Skeletal muscle tissue (tissue), 4 donors: ENCODE results near the gene LIN7A. TPM values are rescaled to one million over a fixed set of nuclear protein-coding genes. Genes with fewer than 3 reads are reported as not detected.
A peak's percentile ranks its signal among the peaks of the same experiment; 100 is the strongest.

Experiments used
- H3K27ac ChIP-seq: one replicate; pipeline ENCODE4 v1.7.0; 2013; ENCODE audit warnings: mild to moderate bottlenecking, low read depth, low read length, inconsistent platforms
- H3K27me3 ChIP-seq, 3 donors: one replicate each; pipeline ENCODE4 v1.7.0; 2013; ENCODE audit warnings: low read length in 3 of 3; ENCODE audit not compliant: control insufficient read depth in 3 of 3, insufficient read depth in 3 of 3
- H3K36me3 ChIP-seq, 3 donors: one replicate each; pipeline ENCODE4 v1.7.0; 2013; ENCODE audit warnings: low read length in 3 of 3; ENCODE audit not compliant: control insufficient read depth in 3 of 3, insufficient read depth in 3 of 3
- H3K4me1 ChIP-seq, 3 donors: one replicate each; pipeline ENCODE4 v1.7.0; 2013; ENCODE audit warnings: low read length in 3 of 3, mild to moderate bottlenecking in 3 of 3; ENCODE audit not compliant: control insufficient read depth in 3 of 3, insufficient read depth in 3 of 3
- H3K4me3 ChIP-seq, 3 donors: one replicate each; pipeline ENCODE4 v1.7.0; 2013; ENCODE audit warnings: low read length in 3 of 3
- H3K9ac ChIP-seq, 3 donors: one replicate each; pipeline ENCODE4 v1.7.0; 2013; ENCODE audit warnings: low read length in 3 of 3, mild to moderate bottlenecking in 3 of 3, moderate library complexity in 2 of 3, low read depth in 1 of 3
- H3K9me3 ChIP-seq, 3 donors: one replicate each; pipeline ENCODE4 v1.7.0; 2013; ENCODE audit warnings: low read length in 3 of 3; ENCODE audit not compliant: control insufficient read depth in 3 of 3
- total RNA-seq: library from RNA; depleted of rRNA; stranded (reverse); fragments of >200 nt; gene quantifications from one replicate; pipeline ENCODE4 v1.2.3, GENCODE V29; 2014
- donor health status: Osteomylitis.

The LIN7A gene
- total RNA-seq, 1 donor from 2014 or later: 1.6 TPM

DNA sequence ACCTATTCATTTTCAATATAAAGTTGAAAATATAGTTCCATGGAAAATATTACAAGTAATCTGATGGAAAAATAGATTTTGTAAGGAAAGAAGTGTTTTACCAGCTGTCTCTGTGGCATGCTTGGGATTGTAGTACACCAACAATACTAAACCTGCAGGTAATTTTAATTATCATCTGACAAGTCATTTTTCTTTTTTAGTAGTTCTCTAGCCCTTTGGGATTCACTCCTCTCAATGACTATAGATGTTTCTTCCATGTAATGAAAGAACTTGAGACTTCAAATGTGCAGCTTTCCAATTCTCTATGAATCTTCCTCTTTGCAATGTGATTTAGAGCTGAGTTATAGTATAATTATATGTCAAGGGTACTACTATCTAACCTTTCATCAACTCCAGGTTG, 14.7 kb upstream of the LIN7A start:
- no peaks in the 10 kb centered on the region for H3K4me1 ChIP-seq
- no peak overlapping the region for H3K9ac ChIP-seq
- no peaks in the 10 kb centered on the region for H3K27me3 ChIP-seq
- H3K9me3 ChIP-seq: no peaks in the 10 kb centered on the region
- H3K36me3 ChIP-seq: no peaks in the 10 kb centered on the region
- H3K27ac ChIP-seq: no peak overlapping the region
- no peak overlapping the region for H3K4me3 ChIP-seq

- Histone ChIP-seq H3K36me3 (no peaks in the 10 kb centered on the region), H3K27me3 (no peaks in the 10 kb centered on the region), H3K4me1 (no peaks in the 10 kb centered on the region), H3K9me3 (no peaks in the 10 kb centered on the region), H3K9ac (no peak overlapping the region), H3K4me3 (no peak overlapping the region), H3K27ac (no peak overlapping the region)
Measured at GRCh38 chr12:80946591-80946990, 8.9 kb upstream of the LIN7A start.

GRCh38 chr12:80943338-80943737, 5.6 kb upstream of the LIN7A start:
- Histone ChIP-seq H3K36me3 (no peaks in the 10 kb centered on the region), H3K9ac (no peak overlapping the region), H3K4me3 (no peak overlapping the region), H3K27me3 (no peaks in the 10 kb centered on the region), H3K4me1 (no peaks in the 10 kb centered on the region), H3K27ac (no peak overlapping the region), H3K9me3 (no peaks in the 10 kb centered on the region)

DNA sequence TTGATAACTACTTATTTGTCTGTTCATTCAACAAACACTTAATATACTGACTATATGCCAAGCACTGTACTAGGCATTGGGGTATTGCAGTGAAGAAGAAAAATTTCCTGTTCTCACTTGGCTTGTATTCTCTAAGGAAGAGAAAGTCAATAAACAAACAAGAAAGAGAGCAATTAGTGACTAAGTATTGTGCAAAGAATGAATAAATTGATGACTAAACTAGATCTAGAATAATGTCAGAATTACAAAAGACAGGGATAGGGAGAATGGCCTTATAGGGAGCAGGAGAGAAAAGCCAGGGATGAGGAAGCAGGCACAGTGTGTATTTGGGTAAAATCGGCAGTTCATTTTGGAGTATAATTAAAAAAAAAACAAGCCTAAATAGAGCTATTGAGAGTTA, 4.2 kb upstream of the LIN7A start:
- no peak overlapping the region for H3K9ac ChIP-seq
- H3K4me1 ChIP-seq: peaks cover 0 to 2% (median 2%) of the 10 kb centered on the region in 3 donors
- H3K27me3 ChIP-seq: peaks cover 0 to 2% (median 0%) of the 10 kb centered on the region in 3 donors
- H3K4me3 ChIP-seq: no peak overlapping the region
- H3K27ac ChIP-seq: no peak overlapping the region
- no peaks in the 10 kb centered on the region for H3K9me3 ChIP-seq
- H3K36me3 ChIP-seq: no peaks in the 10 kb centered on the region

DNA sequence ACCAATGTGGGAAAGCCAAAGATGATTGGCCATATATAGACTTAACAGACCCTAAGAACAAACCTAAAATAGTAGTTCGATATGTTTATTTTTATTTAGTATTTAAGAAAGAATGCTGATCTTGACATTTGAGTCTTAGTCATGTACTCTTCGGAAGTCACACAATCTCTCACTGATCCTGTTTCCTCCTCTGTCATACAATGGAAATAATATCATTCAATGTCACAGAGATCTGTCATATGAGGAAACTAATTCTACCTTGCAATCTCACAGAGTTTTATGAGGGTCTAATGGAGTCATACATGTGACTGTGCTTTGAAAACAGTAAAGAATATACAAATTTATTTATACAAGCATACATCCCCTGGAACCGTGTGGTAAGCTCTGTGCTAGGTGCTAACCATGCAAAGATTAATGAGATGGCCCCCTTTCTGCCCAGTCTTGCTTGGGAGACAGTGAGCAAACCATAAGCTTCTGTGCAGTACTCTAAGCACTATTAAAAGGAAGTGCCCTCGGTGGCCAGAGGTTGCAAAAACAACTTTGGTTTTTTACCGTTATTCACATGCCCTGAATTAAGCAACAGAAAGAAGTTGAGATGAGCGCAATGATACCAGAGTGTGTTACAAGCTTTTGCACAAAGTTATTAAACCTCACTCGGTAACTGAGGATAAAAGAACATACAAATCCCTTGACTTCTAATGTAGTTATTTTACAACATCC, 1.7 kb upstream of the LIN7A start:
- no peaks in the 10 kb centered on the region for H3K9me3 ChIP-seq
- peaks cover 2 to 8% (median 6%) of the 10 kb centered on the region in 3 donors for H3K4me1 ChIP-seq
- H3K36me3 ChIP-seq: no peaks in the 10 kb centered on the region
- no peak overlapping the region for H3K9ac ChIP-seq
- no peak overlapping the region for H3K27ac ChIP-seq
- no peak overlapping the region for H3K4me3 ChIP-seq
- H3K27me3 ChIP-seq: peaks cover 0 to 2% (median 0%) of the 10 kb centered on the region in 3 donors

DNA sequence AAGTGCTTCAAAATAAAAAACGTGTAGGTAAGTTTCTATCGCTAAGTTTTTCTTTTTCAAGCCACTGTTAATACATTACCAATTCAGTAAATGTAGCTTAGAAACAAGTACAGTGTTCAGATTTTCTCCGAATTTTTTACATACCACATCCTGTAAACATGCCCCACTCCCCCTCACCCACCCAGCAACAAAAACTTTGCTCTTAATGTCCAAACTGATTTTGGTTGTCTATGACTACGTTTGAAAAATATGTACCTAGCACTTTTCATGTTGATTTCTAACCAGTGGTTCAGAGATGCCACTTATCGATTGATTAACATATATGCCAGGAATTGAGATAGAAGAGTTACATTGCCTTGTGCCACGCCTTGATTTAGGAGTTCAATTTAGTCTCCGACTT, 663 bp upstream of the LIN7A start:
- Histone ChIP-seq H3K27me3 (peaks cover 0 to 2% (median 0%) of the 10 kb centered on the region in 3 donors), H3K4me3 (no peak overlapping the region), H3K9ac (no peak overlapping the region), H3K36me3 (no peaks in the 10 kb centered on the region), H3K9me3 (no peaks in the 10 kb centered on the region), H3K4me1 (peaks cover 2 to 8% (median 6%) of the 10 kb centered on the region in 3 donors), H3K27ac (no peak overlapping the region)

DNA sequence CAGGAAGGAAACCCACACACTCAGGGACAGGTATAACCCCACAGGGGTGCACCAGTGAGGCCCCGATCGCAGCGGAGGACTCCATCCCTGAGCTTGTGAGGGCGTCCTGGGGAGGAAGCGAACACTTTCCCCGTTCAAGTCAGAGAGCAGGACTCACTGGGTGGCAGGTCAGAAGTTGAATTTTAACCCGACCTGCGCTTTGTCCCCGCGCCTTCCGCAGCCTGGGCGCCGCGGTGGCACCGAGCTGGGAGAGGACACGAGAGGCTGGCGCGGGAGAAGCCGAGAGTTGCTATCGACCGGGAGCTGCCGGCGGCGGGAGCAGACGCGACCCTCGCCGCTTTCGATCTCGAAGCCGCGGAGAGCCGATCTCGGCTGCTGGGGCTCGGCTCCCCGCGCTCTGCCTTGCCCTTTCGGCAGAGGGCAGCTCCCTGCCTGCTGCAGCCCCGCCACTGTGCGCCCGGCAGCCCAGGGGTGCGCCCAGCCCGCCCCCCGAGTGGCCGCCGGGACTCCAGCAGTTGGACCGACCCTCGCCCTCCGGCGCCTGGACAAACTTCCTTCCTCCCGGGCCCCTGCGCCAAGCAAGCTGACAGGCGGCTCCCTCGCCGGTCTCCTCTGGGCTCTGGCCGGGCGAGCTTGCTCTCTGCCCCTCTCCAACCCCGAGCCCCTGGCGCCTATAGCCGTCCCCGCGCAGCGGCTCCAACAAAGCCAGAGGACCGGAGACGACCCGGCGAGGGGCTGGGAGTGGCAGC, 918 bp downstream of the LIN7A start:
- no peaks in the 10 kb centered on the region for H3K9me3 ChIP-seq
- peak overlapping the region; percentile 77 to 85 (median 79) for H3K4me3 ChIP-seq
- no peaks in the 10 kb centered on the region for H3K36me3 ChIP-seq
- H3K9ac ChIP-seq: peak overlapping the region; percentile 69 to 79 (median 73)
- peak overlapping the region; percentile 59 for H3K27ac ChIP-seq
- H3K4me1 ChIP-seq: peaks cover 2 to 8% (median 6%) of the 10 kb centered on the region in 3 donors
- H3K27me3 ChIP-seq: peaks cover 0 to 2% (median 0%) of the 10 kb centered on the region in 3 donors

- peak overlapping the region; percentile 77 to 85 (median 79) for H3K4me3 ChIP-seq
- H3K27me3 ChIP-seq: peaks cover 0 to 2% (median 0%) of the 10 kb centered on the region in 3 donors
- H3K27ac ChIP-seq: no peak overlapping the region
- H3K36me3 ChIP-seq: no peaks in the 10 kb centered on the region
- H3K9me3 ChIP-seq: no peaks in the 10 kb centered on the region
- peak overlapping the region in 2 of 3 donors; percentile 73 to 79 for H3K9ac ChIP-seq
- peaks cover 2 to 8% (median 6%) of the 10 kb centered on the region in 3 donors for H3K4me1 ChIP-seq
Measured at GRCh38 chr12:80936353-80936641, 1.4 kb downstream of the LIN7A start.

DNA sequence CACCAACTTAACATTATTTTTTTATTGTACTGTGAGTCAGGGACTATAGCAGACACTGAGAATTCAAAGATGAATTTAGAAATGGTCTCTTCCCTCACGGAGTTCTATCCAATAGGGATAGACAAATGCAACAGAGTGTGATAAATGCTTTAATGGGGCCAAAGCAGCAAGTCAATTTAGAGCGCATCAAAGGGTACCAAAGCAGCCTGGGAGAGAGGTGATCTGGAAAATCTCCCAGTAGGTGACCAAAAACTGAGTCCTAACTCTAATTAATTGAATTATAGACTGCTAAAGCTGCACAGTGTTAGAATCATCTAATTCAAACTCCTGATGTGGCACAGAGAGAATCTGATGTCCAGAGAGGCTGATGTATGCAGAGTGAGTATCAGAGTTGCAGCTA, 2.6 kb downstream of the LIN7A start:
- Histone ChIP-seq H3K9me3 (no peaks in the 10 kb centered on the region), H3K27me3 (peaks cover 0 to 2% (median 0%) of the 10 kb centered on the region in 3 donors), H3K4me3 (no peak overlapping the region), H3K9ac (no peak overlapping the region), H3K27ac (no peak overlapping the region), H3K4me1 (peaks cover 2 to 8% (median 6%) of the 10 kb centered on the region in 3 donors), H3K36me3 (no peaks in the 10 kb centered on the region)

DNA sequence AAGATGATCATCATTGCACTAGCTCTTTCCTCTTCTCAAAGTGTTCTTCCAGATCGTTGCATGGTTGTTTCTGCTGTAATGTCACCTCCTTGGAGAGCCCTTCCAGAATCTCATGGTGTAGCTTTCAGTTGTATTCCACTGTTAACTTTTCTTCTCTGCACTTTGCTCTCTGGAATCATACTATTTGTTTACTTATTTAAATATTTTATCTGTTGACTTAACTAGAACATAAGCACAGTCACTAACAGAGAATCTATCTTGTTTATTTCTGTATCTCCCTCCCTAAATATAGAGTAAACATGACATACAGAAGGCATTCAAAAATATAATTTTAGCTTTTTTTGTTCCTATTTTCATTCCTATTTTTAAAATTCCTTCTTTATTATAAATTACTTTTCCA, 11.8 kb downstream of the LIN7A start:
- Histone ChIP-seq H3K4me3 (no peak overlapping the region), H3K36me3 (no peaks in the 10 kb centered on the region), H3K9me3 (no peaks in the 10 kb centered on the region), H3K27me3 (no peaks in the 10 kb centered on the region), H3K4me1 (no peaks in the 10 kb centered on the region), H3K27ac (no peak overlapping the region), H3K9ac (no peak overlapping the region)
